ENCODE results near the gene SH2D7. TPM values are rescaled to one million over a fixed set of nuclear protein-coding genes. Genes with fewer than 3 reads are reported as not detected.

Gene SH2D7
- total RNA-seq, 1 experiment from 2014 or later = not detected

GRCh38 chr15:78112551-78112950 is 20.2 kb downstream of the SH2D7 start:
- no TSS peak for BruUV-seq (replicated peaks)
- Histone ChIP-seq H3K9me3 (ENCODE audit: insufficient read depth, low read depth) (no peaks in the 10 kb centered on the region), H3K36me3 (ENCODE audit: low read depth) (no peaks in the 10 kb centered on the region), H3K4me3 (no peak overlapping the region), H3K4me2 (no peak overlapping the region), H2AFZ (no peak overlapping the region), H3K27ac (no peak overlapping the region), H3F3A (ENCODE audit: insufficient read depth, low read depth) (peaks cover 3% of the 10 kb centered on the region), H3K79me2 (ENCODE audit: low read depth) (no peaks in the 10 kb centered on the region), H4K20me1 (ENCODE audit: insufficient read depth) (no peaks in the 10 kb centered on the region), H3K27me3 (ENCODE audit: insufficient read depth, low read depth) (no peaks in the 10 kb centered on the region), H3K4me1 (replicated peaks; ENCODE audit: insufficient read depth) (no peaks in the 10 kb centered on the region), H3K9me2 (ENCODE audit: insufficient read depth) (no peaks in the 10 kb centered on the region)
- POLR2A ChIA-PET (ENCODE audit: unreplicated experiment) = no interaction called here
- TF ChIP-seq, protein P1, sequence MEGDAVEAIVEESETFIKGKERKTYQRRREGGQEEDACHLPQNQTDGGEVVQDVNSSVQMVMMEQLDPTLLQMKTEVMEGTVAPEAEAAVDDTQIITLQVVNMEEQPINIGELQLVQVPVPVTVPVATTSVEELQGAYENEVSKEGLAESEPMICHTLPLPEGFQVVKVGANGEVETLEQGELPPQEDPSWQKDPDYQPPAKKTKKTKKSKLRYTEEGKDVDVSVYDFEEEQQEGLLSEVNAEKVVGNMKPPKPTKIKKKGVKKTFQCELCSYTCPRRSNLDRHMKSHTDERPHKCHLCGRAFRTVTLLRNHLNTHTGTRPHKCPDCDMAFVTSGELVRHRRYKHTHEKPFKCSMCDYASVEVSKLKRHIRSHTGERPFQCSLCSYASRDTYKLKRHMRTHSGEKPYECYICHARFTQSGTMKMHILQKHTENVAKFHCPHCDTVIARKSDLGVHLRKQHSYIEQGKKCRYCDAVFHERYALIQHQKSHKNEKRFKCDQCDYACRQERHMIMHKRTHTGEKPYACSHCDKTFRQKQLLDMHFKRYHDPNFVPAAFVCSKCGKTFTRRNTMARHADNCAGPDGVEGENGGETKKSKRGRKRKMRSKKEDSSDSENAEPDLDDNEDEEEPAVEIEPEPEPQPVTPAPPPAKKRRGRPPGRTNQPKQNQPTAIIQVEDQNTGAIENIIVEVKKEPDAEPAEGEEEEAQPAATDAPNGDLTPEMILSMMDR (conservative IDR thresholded peaks at IDR 0.05) = no peak
- no peak for TF ChIP-seq EZH2 (IDR thresholded peaks at IDR 0.05; ENCODE audit: low read depth)
- no peak for DNase-seq
- CTCF ChIA-PET = interaction anchor here (0.6 to 1.8 kb wide), 2 partner anchors 128 to 310 kb away, joined by 3 to 5 read pairs; no protein-coding TSS in a partner anchor
- intact Hi-C loops (cut with micrococcal nuclease; ENCODE audit: unreplicated experiment) = loop anchor here (5.0 kb wide), 3 partner anchors 65 to 310 kb away; no protein-coding TSS in a partner anchor

DNA sequence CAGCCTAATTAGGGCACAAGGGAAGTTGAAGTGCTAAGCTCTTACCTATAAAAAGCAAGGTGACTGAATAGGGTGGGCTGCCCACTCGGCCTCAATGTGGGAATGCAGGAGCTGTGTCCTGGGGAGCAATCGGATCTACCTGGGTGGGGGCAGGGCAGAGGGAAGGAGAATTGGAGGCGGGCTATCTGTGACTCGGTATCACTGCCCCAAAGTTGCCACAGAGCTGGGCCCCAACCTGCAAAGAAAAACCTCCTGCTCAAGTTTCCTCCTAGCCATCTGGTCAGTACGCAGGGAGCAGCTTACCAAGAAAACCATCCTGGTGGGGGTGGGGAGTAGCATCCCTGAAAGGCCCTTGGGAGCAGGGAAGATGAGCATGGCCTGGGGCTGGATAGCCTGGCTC is 28.2 kb downstream of the SH2D7 start:
- Histone ChIP-seq H4K20me1 (ENCODE audit: insufficient read depth) (no peaks in the 10 kb centered on the region), H2AFZ (no peak overlapping the region), H3K4me3 (no peak overlapping the region), H3F3A (ENCODE audit: insufficient read depth, low read depth) (peaks cover 3% of the 10 kb centered on the region), H3K79me2 (ENCODE audit: low read depth) (no peaks in the 10 kb centered on the region), H3K27ac (no peak overlapping the region), H3K9me2 (ENCODE audit: insufficient read depth) (no peaks in the 10 kb centered on the region), H3K27me3 (ENCODE audit: insufficient read depth, low read depth) (no peaks in the 10 kb centered on the region), H3K4me2 (no peak overlapping the region), H3K4me1 (replicated peaks; ENCODE audit: insufficient read depth) (no peaks in the 10 kb centered on the region), H3K36me3 (ENCODE audit: low read depth) (no peaks in the 10 kb centered on the region), H3K9me3 (ENCODE audit: insufficient read depth, low read depth) (no peaks in the 10 kb centered on the region)
- TF ChIP-seq, protein P1 (conservative IDR thresholded peaks at IDR 0.05) = no peak
- no peak for TF ChIP-seq EZH2 (IDR thresholded peaks at IDR 0.05; ENCODE audit: low read depth)
- ChIA-PET POLR2A (ENCODE audit: unreplicated experiment) (no interaction called here), CTCF (interaction anchor here (0.6 kb wide), 1 partner anchor 10 kb away, joined by 4 read pairs; no protein-coding TSS in a partner anchor)
- DNase-seq = no peak
- intact Hi-C loops (cut with micrococcal nuclease; ENCODE audit: unreplicated experiment) = no loop called here
- BruUV-seq (replicated peaks) = no TSS peak

DNA sequence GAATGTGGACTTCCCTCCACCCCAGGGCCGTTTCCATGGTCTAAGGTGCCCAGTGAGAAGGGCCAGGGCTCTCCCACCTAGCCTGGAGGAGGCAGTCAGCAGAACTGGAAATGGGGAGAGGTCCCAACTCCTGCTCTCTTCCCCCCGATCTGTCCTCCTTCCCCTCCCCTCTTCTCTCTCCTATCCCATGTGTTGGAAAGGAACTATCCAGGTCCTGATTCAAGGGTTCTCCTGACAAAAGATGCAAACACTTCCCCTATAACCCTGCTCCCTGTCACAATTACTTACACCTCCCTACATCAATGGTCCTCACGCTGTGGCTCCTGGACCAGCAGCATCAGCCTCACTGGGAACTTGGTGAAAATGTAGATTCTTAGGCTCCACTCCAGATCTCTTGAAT is 32.9 kb downstream of the SH2D7 start:
- intact Hi-C loops (cut with micrococcal nuclease; ENCODE audit: unreplicated experiment) = no loop called here
- TF ChIP-seq, protein P1 (conservative IDR thresholded peaks at IDR 0.05) = no peak
- no peak for TF ChIP-seq EZH2 (IDR thresholded peaks at IDR 0.05; ENCODE audit: low read depth)
- H2AFZ ChIP-seq = no peak overlapping the region

More for the DNA sequence above, 32.9 kb downstream of the SH2D7 start:
- no peak overlapping the region for H3K4me2 ChIP-seq
- H3K9me2 ChIP-seq (ENCODE audit: insufficient read depth) = no peaks in the 10 kb centered on the region
- no peak overlapping the region for H3K4me3 ChIP-seq
- no peaks in the 10 kb centered on the region for H3F3A ChIP-seq (ENCODE audit: insufficient read depth, low read depth)
- H3K36me3 ChIP-seq (ENCODE audit: low read depth) = no peaks in the 10 kb centered on the region
- no peak for DNase-seq
- H4K20me1 ChIP-seq (ENCODE audit: insufficient read depth) = no peaks in the 10 kb centered on the region
- BruUV-seq (replicated peaks) = no TSS peak
- ChIA-PET CTCF (no interaction called here), POLR2A (ENCODE audit: unreplicated experiment) (interaction anchor here (0.7 kb wide), 1 partner anchor 158 kb away, joined by 3 read pairs; no protein-coding TSS in a partner anchor)
- H3K9me3 ChIP-seq (ENCODE audit: insufficient read depth, low read depth) = no peaks in the 10 kb centered on the region
- H3K27me3 ChIP-seq (ENCODE audit: insufficient read depth, low read depth) = no peaks in the 10 kb centered on the region
- H3K27ac ChIP-seq = no peak overlapping the region
- 0 out of 2 replicates have a peak, but pooled peaks cover 6% of the 10 kb centered on the region for H3K4me1 ChIP-seq (replicated peaks; ENCODE audit: insufficient read depth)
- H3K79me2 ChIP-seq (ENCODE audit: low read depth) = no peaks in the 10 kb centered on the region
